Osteocyte (in vitro differentiated cells): ENCODE results near the gene ARHGAP28. TPM values are rescaled to one million over a fixed set of nuclear protein-coding genes. Genes with fewer than 3 reads are reported as not detected.

Experiments
- DNase-seq: peaks from one replicate; pipeline ENCODE4 v3.0.0; 2021; ENCODE audit warnings: mixed read lengths; ENCODE audit not compliant: unreplicated experiment; ENCODE audit errors: extremely low spot score
- H3K27ac Mint-ChIP-seq: one replicate; pipeline ENCODE4 v1.8.0; 2021; ENCODE audit warnings: mild to moderate bottlenecking, mixed read lengths; ENCODE audit not compliant: unreplicated experiment
- H3K27me3 Mint-ChIP-seq: one replicate; pipeline ENCODE4 v1.8.0; 2021; ENCODE audit warnings: mixed read lengths; ENCODE audit not compliant: unreplicated experiment
- H3K36me3 Mint-ChIP-seq: one replicate; pipeline ENCODE4 v1.8.0; 2021; ENCODE audit warnings: mixed read lengths; ENCODE audit not compliant: unreplicated experiment
- H3K4me1 Mint-ChIP-seq: one replicate; pipeline ENCODE4 v1.8.0; 2021; ENCODE audit warnings: mixed read lengths; ENCODE audit not compliant: unreplicated experiment
- H3K4me3 Mint-ChIP-seq: one replicate; pipeline ENCODE4 v1.8.0; 2021; ENCODE audit warnings: mild to moderate bottlenecking, moderate library complexity, mixed read lengths; ENCODE audit not compliant: unreplicated experiment
- H3K9me3 Mint-ChIP-seq: one replicate; pipeline ENCODE4 v1.8.0; 2021; ENCODE audit warnings: mixed read lengths; ENCODE audit not compliant: unreplicated experiment
- CTCF ChIP-seq: fragments of 200-600 bp; sonication (generic); IDR thresholded peaks from 2 replicates; pipeline ENCODE4 v1.5.0; 2021; ENCODE audit warnings: antibody characterized with exemption, mild to moderate bottlenecking, moderate library complexity
- total RNA-seq: library from RNA; stranded (reverse); gene quantifications from 2 replicates; pipeline ENCODE4 v1.2.1, GENCODE V29; 2021

Gene ARHGAP28
- total RNA-seq, 1 donor from 2014 or later: 18.1 TPM

GRCh38 chr18:6951336-6952090 is 222.0 kb downstream of the ARHGAP28 start:
- no peak for TF ChIP-seq CTCF
- Mint-ChIP-seq H3K4me3 (no peak overlapping the region), H3K36me3 (no peaks in the 10 kb centered on the region), H3K27ac (no peak overlapping the region), H3K27me3 (no peaks in the 10 kb centered on the region), H3K4me1 (no peaks in the 10 kb centered on the region), H3K9me3 (peaks cover 7% of the 10 kb centered on the region)
- DNase-seq: no peak

GRCh38 chr18:6954501-6954900 is 225.0 kb downstream of the ARHGAP28 start:
- H3K27me3 Mint-ChIP-seq: no peaks in the 10 kb centered on the region
- peaks cover 7% of the 10 kb centered on the region for H3K9me3 Mint-ChIP-seq
- no peaks in the 10 kb centered on the region for H3K36me3 Mint-ChIP-seq
- no peaks in the 10 kb centered on the region for H3K4me1 Mint-ChIP-seq
- no peak for DNase-seq
- H3K4me3 Mint-ChIP-seq: no peak overlapping the region
- H3K27ac Mint-ChIP-seq: no peak overlapping the region
- TF ChIP-seq CTCF: no peak

- no peak for DNase-seq
- TF ChIP-seq CTCF: no peak
- Mint-ChIP-seq H3K9me3 (peaks cover 13% of the 10 kb centered on the region), H3K4me3 (no peak overlapping the region), H3K4me1 (no peaks in the 10 kb centered on the region), H3K27me3 (no peaks in the 10 kb centered on the region), H3K36me3 (no peaks in the 10 kb centered on the region), H3K27ac (no peak overlapping the region)
These were observed 225.8 kb downstream of the ARHGAP28 start for GRCh38 chr18:6955304-6955703.

- peaks cover 16% of the 10 kb centered on the region for H3K9me3 Mint-ChIP-seq
- H3K27me3 Mint-ChIP-seq: no peaks in the 10 kb centered on the region
- H3K27ac Mint-ChIP-seq: no peak overlapping the region
- no peaks in the 10 kb centered on the region for H3K4me1 Mint-ChIP-seq
- no peaks in the 10 kb centered on the region for H3K36me3 Mint-ChIP-seq
- H3K4me3 Mint-ChIP-seq: no peak overlapping the region
- no peak for TF ChIP-seq CTCF
- no peak for DNase-seq
These were observed 227.0 kb downstream of the ARHGAP28 start for GRCh38 chr18:6956495-6956894.

GRCh38 chr18:6956999-6957398 is 227.5 kb downstream of the ARHGAP28 start:
- Mint-ChIP-seq H3K36me3 (no peaks in the 10 kb centered on the region), H3K27me3 (no peaks in the 10 kb centered on the region), H3K9me3 (peaks cover 13% of the 10 kb centered on the region), H3K4me3 (no peak overlapping the region), H3K27ac (no peak overlapping the region), H3K4me1 (no peaks in the 10 kb centered on the region)
- no peak for TF ChIP-seq CTCF
- no peak for DNase-seq
